ENCODE measurements around the gene GRK4.
"Not testable (repeated sequence)": the region's sequence is repeated elsewhere in the genome, so short reads cannot be mapped to it uniquely, and the experiment has no call there.

Gene GRK4

GRCh38 chr4:2942532-2943363, 20.6 kb upstream of the GRK4 start:
- no peak for DNase-seq

GRCh38 chr4:2943364-2944090, 19.8 kb upstream of the GRK4 start:
- DNase-seq: no peak

GRCh38 chr4:2944091-2944482, 19.3 kb upstream of the GRK4 start:
- DNase-seq: no peak

- no peak for DNase-seq
These were observed 18.5 kb upstream of the GRK4 start for GRCh38 chr4:2944586-2945526.

- DNase-seq: not testable (repeated sequence)
These were observed 17.5 kb upstream of the GRK4 start for GRCh38 chr4:2945619-2946604.

- no peak for DNase-seq
These were observed 16.4 kb upstream of the GRK4 start for GRCh38 chr4:2946812-2947600.

- no peak for DNase-seq
These were observed 15.4 kb upstream of the GRK4 start for GRCh38 chr4:2947926-2948325.

- DNase-seq: no peak
These were observed 14.2 kb upstream of the GRK4 start for GRCh38 chr4:2948895-2949781.

GRCh38 chr4:2949782-2950125, 13.6 kb upstream of the GRK4 start:
- no peak for DNase-seq

- no peak for DNase-seq
These were observed 13.0 kb upstream of the GRK4 start for GRCh38 chr4:2950221-2950989.

GRCh38 chr4:2953496-2953895, 9.9 kb upstream of the GRK4 start:
- no peak for DNase-seq

GRCh38 chr4:2954358-2955185, 8.8 kb upstream of the GRK4 start:
- DNase-seq: peak; percentile 93

- DNase-seq: not testable (repeated sequence)
These were observed 8.0 kb upstream of the GRK4 start for GRCh38 chr4:2955186-2956044.

GRCh38 chr4:2958446-2958845, 4.9 kb upstream of the GRK4 start:
- no peak for DNase-seq

- DNase-seq: not testable (repeated sequence)
These were observed 2.9 kb upstream of the GRK4 start for GRCh38 chr4:2960450-2960849.

- DNase-seq: peak; percentile 41
These were observed 2.0 kb upstream of the GRK4 start for GRCh38 chr4:2961421-2961810.

- peak; percentile 88 for DNase-seq
These were observed 1.4 kb upstream of the GRK4 start for GRCh38 chr4:2961811-2962441.
